ENCODE results near the gene QARS1.

DNA sequence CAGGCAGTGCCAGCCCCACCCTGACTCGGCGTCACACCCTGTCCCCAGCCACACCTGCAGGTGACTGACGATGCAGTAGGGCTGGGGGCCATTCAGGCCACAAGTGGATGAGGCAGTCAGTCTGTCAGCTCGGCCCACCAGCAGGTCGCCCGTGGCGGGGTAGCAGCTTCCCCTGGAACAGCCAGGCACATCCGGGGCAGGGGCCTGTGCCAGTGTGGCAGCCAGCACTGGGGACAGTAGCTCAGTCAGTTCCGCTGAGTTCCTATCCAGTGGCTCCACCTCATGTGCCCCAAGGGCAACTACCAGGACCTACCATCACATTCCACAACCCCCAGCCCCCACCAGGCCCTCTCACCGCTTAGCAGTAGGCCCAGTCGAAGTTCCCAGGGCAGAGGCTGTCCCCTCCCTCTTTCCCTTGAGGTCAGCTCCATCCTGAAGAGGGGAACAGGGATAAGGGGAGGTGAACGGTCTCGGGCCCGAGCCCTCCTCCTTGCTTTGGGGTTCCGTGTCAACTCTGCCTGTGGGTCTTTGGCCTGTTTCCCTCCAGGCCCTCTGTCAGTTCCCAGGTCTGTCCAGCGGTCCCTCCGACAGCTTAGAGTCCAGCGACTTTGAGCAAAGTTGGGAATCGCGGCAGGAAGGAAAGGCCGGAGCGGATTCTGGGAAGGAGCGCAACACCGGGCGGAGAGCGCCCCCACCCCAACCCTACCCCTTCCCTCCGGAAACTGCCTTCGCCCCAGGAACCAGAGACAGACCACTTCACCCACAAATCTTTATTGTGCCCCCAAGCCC is 28.1 kb upstream of the QARS1 start, which contains the start of gene LAMB2:
- TF ChIP-seq, protein P1, sequence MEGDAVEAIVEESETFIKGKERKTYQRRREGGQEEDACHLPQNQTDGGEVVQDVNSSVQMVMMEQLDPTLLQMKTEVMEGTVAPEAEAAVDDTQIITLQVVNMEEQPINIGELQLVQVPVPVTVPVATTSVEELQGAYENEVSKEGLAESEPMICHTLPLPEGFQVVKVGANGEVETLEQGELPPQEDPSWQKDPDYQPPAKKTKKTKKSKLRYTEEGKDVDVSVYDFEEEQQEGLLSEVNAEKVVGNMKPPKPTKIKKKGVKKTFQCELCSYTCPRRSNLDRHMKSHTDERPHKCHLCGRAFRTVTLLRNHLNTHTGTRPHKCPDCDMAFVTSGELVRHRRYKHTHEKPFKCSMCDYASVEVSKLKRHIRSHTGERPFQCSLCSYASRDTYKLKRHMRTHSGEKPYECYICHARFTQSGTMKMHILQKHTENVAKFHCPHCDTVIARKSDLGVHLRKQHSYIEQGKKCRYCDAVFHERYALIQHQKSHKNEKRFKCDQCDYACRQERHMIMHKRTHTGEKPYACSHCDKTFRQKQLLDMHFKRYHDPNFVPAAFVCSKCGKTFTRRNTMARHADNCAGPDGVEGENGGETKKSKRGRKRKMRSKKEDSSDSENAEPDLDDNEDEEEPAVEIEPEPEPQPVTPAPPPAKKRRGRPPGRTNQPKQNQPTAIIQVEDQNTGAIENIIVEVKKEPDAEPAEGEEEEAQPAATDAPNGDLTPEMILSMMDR (IDR thresholded peaks at IDR 0.05): peak; percentile 13; the same call in 1 of the 2 replicates
- no peak for TF ChIP-seq ZFX (IDR thresholded peaks at IDR 0.05; ENCODE audit: borderline replicate concordance)
